Keratinocyte (primary cell): ENCODE data around the gene TMEM30B. TPM values are rescaled to one million over a fixed set of nuclear protein-coding genes. Genes with fewer than 3 reads are reported as not detected.

Experiments
- DNase-seq: peaks from one replicate; pipeline ENCODE4 v3.0.0-alpha.2; 2011; ENCODE audit warnings: low read depth, missing footprints, low spot score
- FAIRE-seq: peaks from 2 replicates; lab custom pipeline; 2011; peaks lifted over from hg19 to GRCh38; lab: Jason Lieb, UNC
- H2AFZ ChIP-seq: 2 replicates; pipeline ENCODE4 v1.6.0; 2012; ENCODE audit warnings: low read length, control low read depth, inconsistent platforms; ENCODE audit not compliant: control insufficient read depth
- H3K27ac ChIP-seq: 2 replicates; pipeline ENCODE4 v1.5.1; 2011; ENCODE audit warnings: low read length; ENCODE audit not compliant: control insufficient read depth, insufficient read depth
- H3K27me3 ChIP-seq: 3 replicates; pipeline ENCODE4 v1.6.0; 2011; ENCODE audit warnings: low read length; ENCODE audit not compliant: control insufficient read depth, insufficient read depth; ENCODE audit errors: extremely low read depth
- H3K36me3 ChIP-seq, 2 experiments: 2 replicates in 1 of 2; 3 replicates in 1 of 2; pipeline ENCODE4 v1.5.1; 2011; ENCODE audit warnings: low read length in 2 of 2, mild to moderate bottlenecking in 1 of 2; ENCODE audit not compliant: control insufficient read depth in 2 of 2, insufficient read depth in 2 of 2; ENCODE audit errors: extremely low read depth in 1 of 2
- H3K4me1 ChIP-seq: 3 replicates; pipeline ENCODE4 v1.5.1; 2011; ENCODE audit warnings: low read length; ENCODE audit not compliant: control insufficient read depth, insufficient read depth; ENCODE audit errors: extremely low read depth
- H3K4me2 ChIP-seq: 3 replicates; pipeline ENCODE4 v1.6.0; 2011; ENCODE audit warnings: low read depth, low read length; ENCODE audit not compliant: control insufficient read depth, insufficient read depth; ENCODE audit errors: extremely low read depth
- H3K4me3 ChIP-seq, 3 experiments: fragments of 200-600 bp in 1 of 3; sonication (generic) in 1 of 3; 2 replicates in 2 of 3; 3 replicates in 1 of 3; pipeline ENCODE4 v1.5.1; 2011 to 2016; ENCODE audit warnings: low read length in 3 of 3, mild to moderate bottlenecking in 3 of 3, control low read depth in 2 of 3, inconsistent platforms in 1 of 3, low read depth in 1 of 3, mixed read lengths in 1 of 3, mixed run types in 1 of 3, moderate library complexity in 1 of 3; ENCODE audit not compliant: control insufficient read depth in 2 of 3, insufficient read depth in 2 of 3; ENCODE audit errors: extremely low read depth in 1 of 3
- H3K79me2 ChIP-seq: 2 replicates; pipeline ENCODE4 v1.6.0; 2012; ENCODE audit warnings: low read length; ENCODE audit not compliant: control insufficient read depth, insufficient read depth
- H3K9ac ChIP-seq: 3 replicates; pipeline ENCODE4 v1.6.0; 2011; ENCODE audit warnings: low read length; ENCODE audit not compliant: control insufficient read depth, insufficient read depth; ENCODE audit errors: extremely low read depth
- H3K9me1 ChIP-seq: 3 replicates; pipeline ENCODE4 v1.6.0; 2011; ENCODE audit warnings: low read length; ENCODE audit not compliant: control insufficient read depth, insufficient read depth; ENCODE audit errors: extremely low read depth
- H3K9me3 ChIP-seq: 2 replicates; pipeline ENCODE4 v1.5.1; 2012; ENCODE audit warnings: low read depth, low read length; ENCODE audit not compliant: control insufficient read depth
- H4K20me1 ChIP-seq: 3 replicates; pipeline ENCODE4 v1.6.0; 2011; ENCODE audit warnings: low read length; ENCODE audit not compliant: control insufficient read depth, insufficient read depth; ENCODE audit errors: extremely low read depth
- CTCF ChIP-seq, 3 experiments: IDR thresholded peaks in 1 of 3; conservative IDR thresholded peaks in 1 of 3; optimal IDR thresholded peaks in 1 of 3; 2 replicates in 2 of 3; 3 replicates in 1 of 3; pipeline versions ENCODE3 to v1.5.1; 2011; ENCODE audit warnings: low read length in 3 of 3, mild to moderate bottlenecking in 3 of 3, moderate library complexity in 2 of 3, control low read depth in 1 of 3, inconsistent platforms in 1 of 3; ENCODE audit not compliant: insufficient read depth in 2 of 3; ENCODE audit errors: extremely low read depth in 1 of 3
- EZH2 ChIP-seq: IDR thresholded peaks from one replicate; pipeline ENCODE4 v1.6.1; 2012; ENCODE audit warnings: inconsistent platforms, mild to moderate bottlenecking, low read length, moderate library complexity
- dilution Hi-C: fragments of 300-500 bp; cut with MboI; formaldehyde crosslinking; loops from one replicate; pipeline ENCODE4 v1.7.0; 2020; ENCODE audit warnings: low sequenced_read_pairs; ENCODE audit not compliant: extremely low pct_ligation_motif_present
- polyA plus RNA-seq, 5 experiments: library from polyadenylated mRNA; depleted of rRNA in 3 of 5; stranded (reverse) in 3 of 5; stranded (forward) in 1 of 5; unstranded in 1 of 5; fragments of >200 nt; gene quantifications; 1 replicate in 1 of 5; 2 replicates in 3 of 5; 3 replicates in 1 of 5; pipeline versions ENCODE4 v1.2.1 to v1.2.3, GENCODE V29; 2011 to 2012; ENCODE audit warnings: missing spikeins in 2 of 5, low read depth in 1 of 5, low replicate concordance in 1 of 5

TMEM30B gene
- polyA plus RNA-seq, 1 donor (not counting 4 experiments of a cell fraction or from before 2014, with no cell fraction given): 8.1 TPM

- Histone ChIP-seq H3K9me1 (no peaks in the 10 kb centered on the region), H3K4me1 (peaks cover 22% of the 10 kb centered on the region), H3K4me2 (peak overlapping the region; percentile 99), H3K27ac (peak overlapping the region; percentile 83), H3K4me3 (peak overlapping the region; percentile 62 to 82 (median 80)), H3K9me3 (no peaks in the 10 kb centered on the region), H2AFZ (peak overlapping the region; percentile 65), H3K27me3 (no peaks in the 10 kb centered on the region), H4K20me1 (peaks cover 5% of the 10 kb centered on the region), H3K36me3 (no peaks in the 10 kb centered on the region), H3K9ac (peak overlapping the region; percentile 81), H3K79me2 (peaks cover 20% of the 10 kb centered on the region)
- dilution Hi-C loops: no loop called here
- FAIRE-seq (no peak), DNase-seq (no peak)
- TF ChIP-seq CTCF (optimal IDR thresholded peaks at IDR 0.05 in 1 of 3, IDR thresholded peaks at IDR 0.05 in 1 of 3, conservative IDR thresholded peaks at IDR 0.05 in 1 of 3; ENCODE audit: extremely low read depth in 1 of 3, insufficient read depth in 2 of 3, low read length in 3 of 3) (no peak), EZH2 (no peak)
These were observed 1.0 kb downstream of the TMEM30B start for GRCh38 chr14:61280092-61280525.

GRCh38 chr14:61279082-61279481, 2.1 kb downstream of the TMEM30B start:
- DNase-seq (no peak), FAIRE-seq (peak; percentile 64)
- dilution Hi-C loops: no loop called here
- Histone ChIP-seq H3K79me2 (peaks cover 20% of the 10 kb centered on the region), H3K27me3 (no peaks in the 10 kb centered on the region), H3K9me3 (no peaks in the 10 kb centered on the region), H3K9ac (peak overlapping the region; percentile 81), H3K36me3 (no peaks in the 10 kb centered on the region), H2AFZ (peak overlapping the region; percentile 65), H4K20me1 (peaks cover 5% of the 10 kb centered on the region), H3K4me2 (peak overlapping the region; percentile 99), H3K9me1 (no peaks in the 10 kb centered on the region), H3K27ac (peak overlapping the region; percentile 83), H3K4me1 (peaks cover 22% of the 10 kb centered on the region), H3K4me3 (peak overlapping the region; percentile 62 to 82 (median 80))
- no peak for TF ChIP-seq EZH2
- no peak for TF ChIP-seq CTCF (optimal IDR thresholded peaks at IDR 0.05 in 1 of 3, IDR thresholded peaks at IDR 0.05 in 1 of 3, conservative IDR thresholded peaks at IDR 0.05 in 1 of 3; ENCODE audit: extremely low read depth in 1 of 3, insufficient read depth in 2 of 3, low read length in 3 of 3)
